Keratinocyte (primary cell): ENCODE data around the gene CCDC77.

Experiments used
- EZH2 ChIP-seq: IDR thresholded peaks from one replicate; pipeline ENCODE4 v1.6.1; 2012; ENCODE audit warnings: inconsistent platforms, mild to moderate bottlenecking, low read length, moderate library complexity
- TF ChIP-seq, protein P1 (sequence below), 3 experiments: IDR thresholded peaks in 1 of 3; conservative IDR thresholded peaks in 1 of 3; optimal IDR thresholded peaks in 1 of 3; 2 replicates in 2 of 3; 3 replicates in 1 of 3; pipeline versions ENCODE3 to v1.5.1; 2011; ENCODE audit warnings: low read length in 3 of 3, mild to moderate bottlenecking in 3 of 3, moderate library complexity in 2 of 3, control low read depth in 1 of 3, inconsistent platforms in 1 of 3; ENCODE audit not compliant: insufficient read depth in 2 of 3; ENCODE audit errors: extremely low read depth in 1 of 3

DNA sequence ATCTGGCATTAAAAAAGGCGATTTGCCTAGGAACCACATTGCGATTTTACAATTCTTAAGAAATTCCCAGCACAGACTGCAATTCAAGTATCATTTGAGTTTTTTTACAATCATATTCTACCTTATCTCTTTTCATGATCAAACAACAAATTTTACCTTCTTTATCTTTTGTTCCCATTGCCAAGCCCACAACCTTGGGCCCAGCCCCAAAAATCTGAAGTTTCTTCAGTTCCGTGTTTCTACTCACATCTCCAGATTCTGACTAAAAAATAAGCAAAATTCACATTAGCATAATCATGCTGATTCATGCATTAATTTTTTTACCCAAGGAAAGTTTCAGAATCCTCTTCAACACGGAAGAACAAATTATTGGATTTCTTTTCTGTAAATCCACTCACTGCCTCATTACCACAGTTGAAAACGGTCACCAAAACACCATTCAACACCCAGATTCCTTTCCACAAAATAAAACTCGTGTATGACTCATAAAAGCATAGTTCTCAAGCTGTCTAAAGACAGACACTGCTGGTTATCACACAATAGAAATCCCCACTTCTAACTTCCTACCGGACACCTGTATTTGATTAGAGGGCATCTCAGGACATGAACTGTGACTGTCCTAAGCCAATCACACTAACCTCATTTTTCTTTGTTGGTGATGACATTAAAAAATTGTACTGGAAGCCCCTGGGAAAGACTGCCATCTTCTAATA, 45.0 kb upstream of the CCDC77 start:
- TF ChIP-seq, protein P1, sequence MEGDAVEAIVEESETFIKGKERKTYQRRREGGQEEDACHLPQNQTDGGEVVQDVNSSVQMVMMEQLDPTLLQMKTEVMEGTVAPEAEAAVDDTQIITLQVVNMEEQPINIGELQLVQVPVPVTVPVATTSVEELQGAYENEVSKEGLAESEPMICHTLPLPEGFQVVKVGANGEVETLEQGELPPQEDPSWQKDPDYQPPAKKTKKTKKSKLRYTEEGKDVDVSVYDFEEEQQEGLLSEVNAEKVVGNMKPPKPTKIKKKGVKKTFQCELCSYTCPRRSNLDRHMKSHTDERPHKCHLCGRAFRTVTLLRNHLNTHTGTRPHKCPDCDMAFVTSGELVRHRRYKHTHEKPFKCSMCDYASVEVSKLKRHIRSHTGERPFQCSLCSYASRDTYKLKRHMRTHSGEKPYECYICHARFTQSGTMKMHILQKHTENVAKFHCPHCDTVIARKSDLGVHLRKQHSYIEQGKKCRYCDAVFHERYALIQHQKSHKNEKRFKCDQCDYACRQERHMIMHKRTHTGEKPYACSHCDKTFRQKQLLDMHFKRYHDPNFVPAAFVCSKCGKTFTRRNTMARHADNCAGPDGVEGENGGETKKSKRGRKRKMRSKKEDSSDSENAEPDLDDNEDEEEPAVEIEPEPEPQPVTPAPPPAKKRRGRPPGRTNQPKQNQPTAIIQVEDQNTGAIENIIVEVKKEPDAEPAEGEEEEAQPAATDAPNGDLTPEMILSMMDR (optimal IDR thresholded peaks at IDR 0.05 in 1 of 3, IDR thresholded peaks at IDR 0.05 in 1 of 3, conservative IDR thresholded peaks at IDR 0.05 in 1 of 3; ENCODE audit: extremely low read depth in 1 of 3, insufficient read depth in 2 of 3, low read length in 3 of 3) = no peak
- TF ChIP-seq EZH2 = no peak
